ENCODE measurements around the gene GTPBP1. TPM values are rescaled to one million over a fixed set of nuclear protein-coding genes. Genes with fewer than 3 reads are reported as not detected.

Gene GTPBP1
- total and polyA plus RNA-seq, 2 of the 13 experiments (the other 11 are each of a cell fraction or from before 2014, with no cell fraction given) = 22.3 to 27.0 TPM

- TF ChIP-seq ZHX1 (CRISPR knock-in tag; IDR thresholded peaks at IDR 0.05; ENCODE audit: low read depth) = peak; percentile 87
- peak; percentile 51; the same call in 1 of the 2 replicates for TF ChIP-seq ZNF501 (CRISPR knock-in tag; IDR thresholded peaks at IDR 0.05)
- TF ChIP-seq SNRNP70 (IDR thresholded peaks at IDR 0.05; ENCODE audit: low read depth, low read length) = no peak
- TF ChIP-seq KDM4B (CRISPR knock-in tag; IDR thresholded peaks at IDR 0.05) = peak; percentile 95
- no peak for TF ChIP-seq ZNF597 (CRISPR knock-in tag; IDR thresholded peaks at IDR 0.05)
- peak; percentile 84; the same call in 1 of the 2 replicates for TF ChIP-seq MIER3 (CRISPR knock-in tag; IDR thresholded peaks at IDR 0.05; ENCODE audit: borderline replicate concordance)
- TF ChIP-seq ZNF713 (CRISPR knock-in tag; IDR thresholded peaks at IDR 0.05) = 0 out of 2 replicates have a peak, but pooled peaks have one; percentile 56
- TF ChIP-seq ZNF740 (CRISPR knock-in tag; IDR thresholded peaks at IDR 0.05) = peak; percentile 58; the same call in 1 of the 2 replicates
- TF ChIP-seq ZNF878 (CRISPR knock-in tag; IDR thresholded peaks at IDR 0.05) = peak; percentile 90
- no peak for TF ChIP-seq ZNF780A (CRISPR knock-in tag; IDR thresholded peaks at IDR 0.05)
- no peak for TF ChIP-seq ARNT (IDR thresholded peaks at IDR 0.05)
- peak; percentile 86 to 93 for TF ChIP-seq POLR2A (IDR thresholded peaks at IDR 0.05; ENCODE audit: insufficient read depth in 1 of 2, low read depth in 2 of 2, low read length in 2 of 2)
- peak; percentile 76; the same call in 1 of the 2 replicates for TF ChIP-seq ZFP1 (CRISPR knock-in tag; IDR thresholded peaks at IDR 0.05)
- peak; percentile 84; the same call in 1 of the 2 replicates for TF ChIP-seq ZNF782 (CRISPR knock-in tag; IDR thresholded peaks at IDR 0.05; ENCODE audit: borderline replicate concordance)
- no peak for TF ChIP-seq ZSCAN29 (CRISPR knock-in tag; conservative IDR thresholded peaks at IDR 0.05)
- TF ChIP-seq ZNF337 (CRISPR knock-in tag; IDR thresholded peaks at IDR 0.05; ENCODE audit: borderline replicate concordance, low read depth) = peak; percentile 96
- peak; percentile 95 for TF ChIP-seq YEATS4 (CRISPR knock-in tag; IDR thresholded peaks at IDR 0.05; ENCODE audit: borderline replicate concordance)
- no peak for TF ChIP-seq ZNF3 (CRISPR knock-in tag; IDR thresholded peaks at IDR 0.05)
- TF ChIP-seq BORCS8-MEF2B (CRISPR knock-in tag; IDR thresholded peaks at IDR 0.05) = peak; percentile 82; the same call in 1 of the 2 replicates
- peak; percentile 90; the same call in 1 of the 2 replicates for TF ChIP-seq ZXDC (CRISPR knock-in tag; IDR thresholded peaks at IDR 0.05)
Observed at GRCh38 chr22:38681582-38682335, 24.0 kb upstream of the GTPBP1 start, which contains the start of gene TOMM22 (continued).
